H1 (cell line): ENCODE measurements around the gene VWA3B. TPM values are rescaled to one million over a fixed set of nuclear protein-coding genes. Genes with fewer than 3 reads are reported as not detected.

Source experiments
- SP1 ChIP-seq: IDR thresholded peaks from 2 replicates; pipeline ENCODE4 v1.6.1; 2011; ENCODE audit warnings: low read depth, low read length
- polyA plus RNA-seq, 7 experiments: library from polyadenylated mRNA; depleted of rRNA in 3 of 7; stranded (reverse) in 5 of 7; unstranded in 2 of 7; fragments of >200 nt in 5 of 7; fragments of 200-250 nt in 2 of 7; gene quantifications; 1 replicate in 5 of 7; 2 replicates in 1 of 7; 4 replicates in 1 of 7; pipeline versions ENCODE4 v1.2.1 to v1.2.3, GENCODE V29; 2011 to 2013; ENCODE audit warnings: missing spikeins in 2 of 7, mixed read lengths in 2 of 7
- total RNA-seq: library from RNA; stranded (reverse); fragmentation: NEBNext Ultra II Directional; extraction: Animal tissue kit (Norgen Biotek cat#: 25700); gene quantifications from 2 replicates; pipeline ENCODE4 v1.2.1, GENCODE V29; 2021

The VWA3B gene
- total and polyA plus RNA-seq, 2 of the 8 experiments (the other 6 are each of a cell fraction or from before 2014, with no cell fraction given), result not detected

GRCh38 chr2:98060277-98060676, 26.7 kb upstream of the VWA3B start (continued):
- no peak for TF ChIP-seq SP1
